NCI-H2081 treated with DMSO at 0.1 percent for 48 hours (cell line): ENCODE measurements around the gene FAM20A.
"Not testable (repeated sequence)": the region's sequence is repeated elsewhere in the genome, so short reads cannot be mapped to it uniquely, and the experiment has no call there.

ENCODE experiments used
- DNase-seq: peaks from one replicate; lab custom pipeline; 2025; lab: John Stamatoyannopoulos, UW

Gene FAM20A

DNA sequence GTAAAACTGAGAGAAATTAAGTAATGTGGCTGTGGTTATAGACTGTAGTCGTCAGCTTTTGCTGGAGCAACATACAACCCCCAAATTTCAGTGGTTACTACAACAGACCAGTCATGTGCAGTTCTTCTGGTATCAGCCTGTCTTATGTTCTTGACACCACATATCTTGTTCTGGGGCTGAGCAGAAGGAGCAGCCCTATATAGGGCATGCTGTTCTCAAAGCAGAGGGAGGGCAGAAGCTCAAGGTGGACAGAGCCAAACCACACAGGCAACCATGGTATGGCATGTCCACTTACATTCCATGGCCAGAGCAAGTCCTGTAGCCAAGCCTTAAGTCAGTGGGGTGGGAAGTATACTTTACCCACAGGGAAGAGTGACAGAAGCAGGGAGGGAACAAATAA is 81.3 kb downstream of the FAM20A start:
- DNase-seq = no peak

GRCh38 chr17:68519051-68519450 is 82.1 kb downstream of the FAM20A start:
- DNase-seq = not testable (repeated sequence)

DNA sequence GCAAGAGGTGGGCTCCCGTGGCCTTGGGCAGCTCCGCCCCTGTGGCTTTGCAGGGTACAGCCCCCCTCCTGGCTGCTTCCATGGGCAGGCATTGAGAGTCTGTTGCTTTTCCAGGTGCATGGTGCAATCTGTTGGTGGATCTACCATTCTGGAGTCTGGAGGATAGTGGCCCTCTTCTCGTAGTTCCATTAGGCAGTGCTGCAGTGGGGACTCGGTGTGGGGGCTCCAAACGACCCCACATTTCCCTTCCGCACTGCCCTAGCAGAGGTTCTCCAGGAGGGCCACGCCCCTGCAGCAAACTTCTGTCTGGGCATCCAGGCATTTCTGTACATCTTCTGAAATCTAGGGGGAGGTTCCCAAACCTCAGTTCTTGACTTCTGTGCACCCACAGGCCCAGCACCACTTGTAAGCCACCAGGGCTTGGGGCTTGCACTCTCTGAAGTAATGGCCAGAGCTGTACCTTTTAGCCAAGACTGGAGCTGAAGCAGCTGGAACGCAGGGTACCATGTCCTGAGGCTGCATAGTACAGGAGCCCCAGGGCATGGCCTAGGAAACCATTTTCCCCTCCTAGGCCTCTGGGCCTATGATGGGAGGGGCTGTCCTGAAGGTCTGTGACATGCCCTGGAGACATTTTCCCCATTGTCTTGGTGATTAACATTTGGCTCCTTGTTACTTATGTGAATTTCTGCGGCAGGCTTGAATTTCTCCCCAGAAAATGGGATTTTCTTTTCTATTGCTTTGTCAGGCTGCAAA is 82.9 kb downstream of the FAM20A start:
- DNase-seq = no peak

- DNase-seq = not testable (repeated sequence)
Observed at GRCh38 chr17:68517605-68518004, 83.6 kb downstream of the FAM20A start.

DNA sequence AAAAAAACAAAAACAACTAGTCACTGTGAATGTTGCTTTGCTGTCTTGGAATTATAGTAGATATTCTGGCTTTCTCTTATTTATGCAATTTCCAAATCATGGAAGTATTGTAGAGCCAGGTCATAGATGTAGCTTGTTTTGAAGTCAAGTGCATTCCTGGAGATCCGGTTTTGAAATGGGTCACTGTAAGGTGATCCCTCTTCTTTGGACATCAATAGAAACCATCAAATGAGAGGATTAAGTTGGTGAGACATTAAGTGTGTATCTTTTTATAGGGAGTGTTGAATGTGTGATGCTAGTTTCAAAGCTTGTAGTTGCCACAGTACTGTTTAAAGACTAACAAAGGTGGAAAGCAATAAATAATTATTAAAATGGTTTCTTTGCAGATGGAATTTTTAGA is 84.4 kb downstream of the FAM20A start:
- no peak for DNase-seq

DNA sequence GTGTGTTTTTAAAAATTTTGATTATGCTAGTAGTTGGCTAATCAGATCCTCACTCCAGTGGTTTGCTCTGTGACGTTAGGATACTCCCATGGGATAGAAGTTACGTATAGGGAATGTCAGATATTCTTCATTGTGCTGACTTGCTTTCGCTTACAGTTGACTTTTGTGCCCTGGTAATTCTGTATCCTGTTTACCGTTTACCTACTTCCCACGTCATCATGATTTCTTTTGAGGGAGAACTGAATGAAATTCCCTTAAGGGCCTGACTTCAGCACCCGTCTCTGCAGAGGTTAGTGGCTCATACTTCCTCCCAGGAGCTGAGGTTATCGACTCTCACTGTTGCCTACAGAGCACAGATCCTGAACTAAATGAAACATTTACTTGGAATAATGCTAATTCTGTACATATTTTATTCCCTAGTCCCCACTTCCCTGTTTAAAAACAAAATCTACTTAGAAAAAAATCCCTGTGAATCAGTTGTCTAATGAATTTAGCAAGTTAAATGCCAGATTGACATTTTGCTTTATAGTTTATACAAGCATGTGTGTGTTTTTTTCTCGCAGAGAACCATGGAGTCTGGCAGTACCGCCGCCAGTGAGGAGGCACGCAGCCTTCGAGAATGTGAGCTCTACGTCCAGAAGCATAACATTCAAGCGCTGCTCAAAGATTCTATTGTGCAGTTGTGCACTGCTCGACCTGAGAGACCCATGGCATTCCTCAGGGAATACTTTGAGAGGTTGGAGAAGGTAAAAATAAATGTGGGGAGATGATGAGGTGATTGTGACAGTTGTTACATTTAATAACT is 86.1 kb downstream of the FAM20A start:
- DNase-seq = no peak

DNA sequence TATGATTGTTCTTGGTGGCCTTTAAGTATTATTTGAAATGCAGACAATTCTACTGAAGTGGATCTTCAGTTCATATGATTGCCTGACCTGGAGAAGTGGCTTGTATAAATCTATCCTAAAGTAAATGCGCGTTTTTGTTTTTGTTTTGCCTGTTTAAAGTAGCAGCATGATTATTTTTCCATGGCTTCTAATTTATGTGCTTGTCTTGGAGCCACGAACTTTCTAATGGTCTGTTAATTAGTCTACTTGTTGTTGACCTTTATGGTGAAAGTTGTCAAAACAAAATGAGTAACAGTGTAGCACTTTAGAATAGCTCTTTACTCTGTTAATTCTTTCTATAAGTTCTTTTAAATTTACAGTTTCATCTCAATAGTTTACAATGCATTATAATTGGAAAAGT is 87.2 kb downstream of the FAM20A start:
- DNase-seq = no peak

DNA sequence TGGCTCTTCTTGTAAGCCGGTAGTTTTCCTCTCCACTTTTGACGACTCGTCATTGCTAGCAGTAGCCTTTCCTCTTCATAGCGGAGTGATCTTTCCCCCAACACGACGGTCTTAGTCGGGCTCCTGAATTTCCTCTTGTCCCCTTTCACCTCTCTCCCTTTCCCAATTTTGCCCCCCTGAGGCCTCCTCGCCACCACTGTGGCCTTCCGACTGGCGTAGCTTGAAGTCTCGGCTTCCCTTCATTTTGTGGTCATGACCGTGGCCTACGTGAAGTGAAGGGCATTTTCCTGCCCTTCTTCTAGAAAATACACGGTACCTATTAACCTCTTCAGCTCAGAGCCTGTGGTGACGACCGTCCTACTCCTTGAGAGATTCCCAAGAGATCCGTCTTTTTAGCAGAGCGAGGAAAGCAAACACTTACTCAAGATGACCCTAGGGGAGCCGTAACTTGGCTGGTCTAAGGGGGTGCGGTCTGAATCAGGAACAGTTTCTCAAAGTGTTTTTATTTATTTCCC is 88.2 kb downstream of the FAM20A start:
- no peak for DNase-seq

- peak; percentile 86 for DNase-seq
Observed at GRCh38 chr17:68512247-68512959, 88.8 kb downstream of the FAM20A start, which contains the start of gene PRKAR1A. PRKAR1A (plus strand) TSS chr17:68512430; CDS start chr17:68515400, 2,970 bp downstream.

- no peak for DNase-seq
Observed at GRCh38 chr17:68511671-68512246, 89.4 kb downstream of the FAM20A start.

- no peak for DNase-seq
Observed at GRCh38 chr17:68511254-68511670, 89.9 kb downstream of the FAM20A start.

- DNase-seq = no peak
Observed at GRCh38 chr17:68509141-68510057, 91.8 kb downstream of the FAM20A start.

- DNase-seq = no peak
Observed at GRCh38 chr17:68507576-68507975, 93.6 kb downstream of the FAM20A start.

- DNase-seq = no peak
Observed at GRCh38 chr17:68505951-68506350, 95.2 kb downstream of the FAM20A start.

DNA sequence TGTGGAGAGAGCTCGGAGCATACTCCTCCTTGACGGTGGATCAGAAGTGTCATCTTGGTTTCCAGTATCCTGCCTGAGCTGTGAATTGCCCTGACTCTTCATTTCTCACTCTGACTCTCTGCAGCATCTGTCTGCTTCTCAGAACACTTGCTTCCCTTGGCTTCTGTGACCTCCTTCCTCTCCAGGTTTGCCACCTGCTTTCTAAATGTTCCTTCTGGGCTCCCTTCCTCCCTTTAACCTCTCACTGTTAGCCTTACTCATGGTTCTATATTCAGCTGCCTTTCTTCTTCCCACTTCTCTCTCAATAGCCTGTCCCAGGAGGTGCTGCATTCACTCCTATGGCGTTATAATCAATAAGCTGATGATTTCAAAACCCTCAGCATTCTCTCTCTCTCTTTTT is 100.1 kb downstream of the FAM20A start:
- no peak for DNase-seq

GRCh38 chr17:68499587-68499986 is 101.6 kb downstream of the FAM20A start:
- DNase-seq = no peak

- DNase-seq = no peak
Observed at GRCh38 chr17:68498479-68499326, 102.5 kb downstream of the FAM20A start.

GRCh38 chr17:68497885-68498319 is 103.3 kb downstream of the FAM20A start:
- DNase-seq = no peak

DNA sequence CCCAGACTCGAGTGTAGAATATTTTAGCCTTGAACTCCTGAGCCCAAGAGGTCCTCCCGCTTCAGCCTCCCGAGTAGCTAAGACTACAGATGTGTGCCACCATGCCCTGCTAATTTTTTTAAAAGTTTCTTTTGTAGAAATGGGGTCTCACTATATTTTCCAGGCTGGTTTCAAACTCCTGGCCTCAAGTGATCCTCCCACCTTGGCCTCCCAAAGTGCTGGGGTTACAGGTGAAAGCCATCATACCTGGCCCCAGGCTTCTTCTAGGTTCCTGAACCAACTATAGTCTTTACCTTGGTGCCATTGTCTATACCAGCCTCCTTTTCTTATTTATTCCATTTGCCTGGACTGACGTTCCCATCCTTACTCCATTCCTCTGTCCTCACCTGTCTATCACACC is 106.1 kb downstream of the FAM20A start:
- DNase-seq = no peak
